Measurements from ENCODE around the gene ZNF618.

DNA sequence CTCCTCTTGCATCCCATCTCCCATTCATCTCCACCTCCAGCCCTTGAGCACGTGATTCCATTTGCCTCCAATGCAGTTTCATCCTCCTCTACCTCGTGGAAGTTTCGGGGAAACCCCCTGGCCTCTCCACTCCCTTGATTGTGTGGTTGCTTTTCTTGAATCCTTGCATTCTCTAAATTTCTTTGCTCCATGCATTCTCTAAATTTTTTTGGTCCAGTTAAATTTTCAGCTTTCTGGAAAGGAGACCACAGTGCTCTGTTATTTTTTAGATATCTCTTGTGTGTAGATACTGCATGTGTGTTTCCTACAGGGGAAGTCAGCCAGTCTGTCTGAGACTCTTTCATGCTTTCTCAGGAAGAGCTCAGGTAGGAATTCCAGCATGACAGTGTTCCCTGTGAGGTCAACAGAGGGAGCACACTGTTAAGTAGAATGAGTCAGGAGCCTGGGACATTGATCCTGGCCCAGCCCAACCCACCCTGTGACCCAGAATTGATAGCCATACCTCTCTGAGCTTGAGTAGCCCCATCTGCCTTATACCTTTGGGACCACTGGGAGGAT, 149.2 kb downstream of the ZNF618 start:
- TF ChIP-seq CTCF (IDR thresholded peaks at IDR 0.05; ENCODE audit: poor library complexity): no peak
- no peak for TF ChIP-seq EZH2 (IDR thresholded peaks at IDR 0.05; ENCODE audit: borderline replicate concordance)
- TF ChIP-seq EZH2phosphoT487 (IDR thresholded peaks at IDR 0.05; ENCODE audit: low read depth, severe bottlenecking, unreplicated experiment): no peak
